Retinal pigment epithelial cell (primary cell): ENCODE measurements around the gene KCNMB2.

Source experiments
- DNase-seq: peaks from one replicate; pipeline ENCODE4 v3.0.0-alpha.2; 2010; ENCODE audit warnings: low read depth
- H3K4me3 ChIP-seq: 2 replicates; pipeline ENCODE4 v1.5.1; 2011; ENCODE audit warnings: mild to moderate bottlenecking, low read length, control low read depth, moderate library complexity
- TF ChIP-seq, protein P1 (sequence below): conservative IDR thresholded peaks from 2 replicates; pipeline ENCODE4 v1.5.1; 2011; ENCODE audit warnings: low read depth, low read length, control low read depth, inconsistent platforms

KCNMB2 gene

DNA sequence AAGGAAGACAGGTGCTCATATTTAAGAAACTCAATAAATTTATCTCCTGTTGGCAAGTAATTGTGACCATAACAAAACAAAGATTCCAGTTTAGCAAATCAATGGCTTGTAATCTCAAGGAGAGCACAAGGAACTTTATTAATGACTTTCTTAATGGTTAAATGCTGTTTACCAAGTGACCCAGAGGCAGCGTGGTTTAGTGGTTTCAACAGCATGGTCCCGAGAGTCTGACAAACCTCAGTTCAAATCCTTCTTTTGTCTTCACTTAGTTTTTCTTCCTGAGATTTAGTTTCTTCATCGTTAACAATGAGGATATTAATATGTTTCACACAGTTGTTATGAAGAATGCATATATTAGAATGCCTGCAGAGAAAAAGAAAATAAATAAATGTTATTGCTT, 212.6 kb downstream of the KCNMB2 start:
- no peak overlapping the region for H3K4me3 ChIP-seq
- TF ChIP-seq, protein P1, sequence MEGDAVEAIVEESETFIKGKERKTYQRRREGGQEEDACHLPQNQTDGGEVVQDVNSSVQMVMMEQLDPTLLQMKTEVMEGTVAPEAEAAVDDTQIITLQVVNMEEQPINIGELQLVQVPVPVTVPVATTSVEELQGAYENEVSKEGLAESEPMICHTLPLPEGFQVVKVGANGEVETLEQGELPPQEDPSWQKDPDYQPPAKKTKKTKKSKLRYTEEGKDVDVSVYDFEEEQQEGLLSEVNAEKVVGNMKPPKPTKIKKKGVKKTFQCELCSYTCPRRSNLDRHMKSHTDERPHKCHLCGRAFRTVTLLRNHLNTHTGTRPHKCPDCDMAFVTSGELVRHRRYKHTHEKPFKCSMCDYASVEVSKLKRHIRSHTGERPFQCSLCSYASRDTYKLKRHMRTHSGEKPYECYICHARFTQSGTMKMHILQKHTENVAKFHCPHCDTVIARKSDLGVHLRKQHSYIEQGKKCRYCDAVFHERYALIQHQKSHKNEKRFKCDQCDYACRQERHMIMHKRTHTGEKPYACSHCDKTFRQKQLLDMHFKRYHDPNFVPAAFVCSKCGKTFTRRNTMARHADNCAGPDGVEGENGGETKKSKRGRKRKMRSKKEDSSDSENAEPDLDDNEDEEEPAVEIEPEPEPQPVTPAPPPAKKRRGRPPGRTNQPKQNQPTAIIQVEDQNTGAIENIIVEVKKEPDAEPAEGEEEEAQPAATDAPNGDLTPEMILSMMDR: no peak
- no peak for DNase-seq

- no peak for DNase-seq
- H3K4me3 ChIP-seq: no peak overlapping the region
- TF ChIP-seq, protein P1: no peak
These were observed 213.2 kb downstream of the KCNMB2 start for GRCh38 chr3:178749471-178749870.

DNA sequence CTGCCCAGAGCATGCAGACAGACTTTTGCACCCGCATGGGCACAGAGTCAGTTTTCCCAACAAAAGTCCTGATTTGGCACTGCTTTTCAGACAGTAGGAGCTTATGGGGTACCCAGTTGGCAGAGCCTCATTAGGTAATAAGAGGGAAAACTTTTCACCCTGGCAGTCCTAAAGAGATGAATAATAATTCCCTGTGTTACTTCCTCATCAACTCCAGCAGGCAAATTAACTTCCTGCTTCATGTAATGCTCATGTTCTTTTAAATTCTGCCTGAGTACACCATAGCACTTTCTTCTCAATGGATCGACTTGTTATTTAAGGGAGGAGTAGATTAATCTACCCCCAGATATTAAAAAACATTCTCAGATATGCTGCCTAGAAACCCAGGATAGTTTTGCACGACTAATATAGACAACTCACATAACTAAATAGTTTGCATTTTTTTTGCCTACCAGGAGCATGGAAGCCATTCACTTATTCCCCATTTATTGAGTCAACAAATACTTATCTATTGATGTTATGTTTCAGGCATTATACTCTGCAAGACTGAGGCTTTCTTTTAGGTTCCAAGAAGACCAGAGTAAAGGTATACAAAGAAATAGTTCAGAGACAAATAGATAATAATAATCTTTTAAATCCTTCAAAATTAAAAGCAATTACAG, 214.5 kb downstream of the KCNMB2 start:
- TF ChIP-seq, protein P1: no peak
- H3K4me3 ChIP-seq: no peak overlapping the region
- no peak for DNase-seq

GRCh38 chr3:178752843-178753242, 216.6 kb downstream of the KCNMB2 start:
- DNase-seq: no peak
- H3K4me3 ChIP-seq: no peak overlapping the region
- TF ChIP-seq, protein P1: no peak

DNA sequence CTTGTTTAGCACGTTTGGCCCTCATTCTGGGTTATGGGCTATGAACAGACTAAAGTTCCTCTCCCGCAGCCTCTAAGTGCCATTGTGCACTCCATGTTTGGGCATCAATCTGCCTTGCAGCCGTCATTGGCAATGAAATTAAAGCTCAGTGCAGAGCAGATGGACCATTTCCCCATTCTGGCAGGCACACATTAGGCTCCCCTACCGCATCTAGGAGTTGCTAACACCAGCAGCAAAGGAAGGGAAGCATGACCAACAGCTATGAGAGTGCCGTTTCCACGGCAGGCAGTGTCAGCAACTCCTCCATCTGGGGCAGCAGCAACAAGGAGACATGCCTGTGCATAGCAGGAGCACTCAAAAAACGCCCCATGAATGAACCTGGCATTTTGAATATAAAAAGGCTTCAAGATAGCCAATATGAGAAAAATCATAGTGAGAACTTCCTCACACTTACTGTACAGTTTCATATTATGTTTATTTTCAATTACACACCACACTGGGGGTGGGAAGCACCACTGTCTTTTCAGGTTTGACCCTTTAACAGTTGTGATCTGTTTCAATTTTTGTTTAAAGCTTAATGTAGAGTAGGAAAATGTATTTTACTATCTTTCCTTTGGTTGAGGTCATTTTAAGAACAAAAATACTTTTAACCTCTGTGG, 218.7 kb downstream of the KCNMB2 start:
- TF ChIP-seq, protein P1: no peak
- DNase-seq: no peak
- H3K4me3 ChIP-seq: no peak overlapping the region

DNA sequence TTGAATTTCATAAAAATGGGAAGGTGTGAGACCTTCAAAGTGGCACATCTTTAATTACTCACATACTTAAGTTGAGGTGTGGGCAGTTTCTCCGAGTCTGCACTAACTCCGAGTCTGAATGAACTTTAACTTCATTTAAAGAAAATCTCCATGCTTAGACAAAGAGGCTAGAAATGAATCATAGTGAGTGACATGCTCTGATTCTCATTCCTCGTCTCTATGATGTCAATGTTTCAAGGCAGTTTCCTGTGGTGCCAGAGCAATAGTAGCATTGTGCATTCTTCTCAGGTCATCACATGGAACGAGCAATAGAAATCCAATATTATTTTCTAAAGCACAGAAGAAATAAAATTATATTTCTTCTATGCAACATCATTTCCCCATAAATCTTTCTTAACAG, 224.8 kb downstream of the KCNMB2 start:
- TF ChIP-seq, protein P1: no peak
- H3K4me3 ChIP-seq: no peak overlapping the region
- no peak for DNase-seq

- DNase-seq: no peak
- no peak overlapping the region for H3K4me3 ChIP-seq
- TF ChIP-seq, protein P1: no peak
These were observed 225.2 kb downstream of the KCNMB2 start for GRCh38 chr3:178761461-178761860.
